ENCODE data around the gene ZC3H12C. TPM values are rescaled to one million over a fixed set of nuclear protein-coding genes. Genes with fewer than 3 reads are reported as not detected.

ZC3H12C gene
- total RNA-seq, 1 experiment from 2014 or later: not detected

GRCh38 chr11:110153474-110153873, 60.3 kb downstream of the ZC3H12C start:
- H3K4me3 ChIP-seq (ENCODE audit: low read length): no peak overlapping the region
- H3K4me2 ChIP-seq (ENCODE audit: low read depth, low read length, poor library complexity, severe bottlenecking): no peak overlapping the region
- no peaks in the 10 kb centered on the region for H4K20me1 ChIP-seq (ENCODE audit: insufficient read depth, low read depth, low read length)
- no peak overlapping the region for H2AFZ ChIP-seq (ENCODE audit: low read length)
- H3K4me1 ChIP-seq (ENCODE audit: low read length): no peaks in the 10 kb centered on the region
- no peak overlapping the region for H3K27ac ChIP-seq (ENCODE audit: low read length)
- DNase-seq: no peak
- H3K9ac ChIP-seq (ENCODE audit: low read length): no peak overlapping the region
- H3K9me3 ChIP-seq (ENCODE audit: low read length): no peaks in the 10 kb centered on the region
- H3K36me3 ChIP-seq (ENCODE audit: insufficient read depth, low read length): no peaks in the 10 kb centered on the region
- no peaks in the 10 kb centered on the region for H3K79me2 ChIP-seq (ENCODE audit: low read length)
- H3K9me2 ChIP-seq (replicated peaks; ENCODE audit: insufficient read depth, low read length): no peaks in the 10 kb centered on the region
- no peaks in the 10 kb centered on the region for H3K27me3 ChIP-seq (ENCODE audit: low read length)

- Histone ChIP-seq H3K4me1 (ENCODE audit: low read length) (no peaks in the 10 kb centered on the region), H4K20me1 (ENCODE audit: insufficient read depth, low read depth, low read length) (no peaks in the 10 kb centered on the region), H3K9me2 (replicated peaks; ENCODE audit: insufficient read depth, low read length) (no peaks in the 10 kb centered on the region), H3K27me3 (ENCODE audit: low read length) (no peaks in the 10 kb centered on the region), H3K9ac (ENCODE audit: low read length) (no peak overlapping the region), H3K4me3 (ENCODE audit: low read length) (no peak overlapping the region), H3K79me2 (ENCODE audit: low read length) (no peaks in the 10 kb centered on the region), H2AFZ (ENCODE audit: low read length) (no peak overlapping the region), H3K36me3 (ENCODE audit: insufficient read depth, low read length) (no peaks in the 10 kb centered on the region), H3K4me2 (ENCODE audit: low read depth, low read length, poor library complexity, severe bottlenecking) (no peak overlapping the region), H3K27ac (ENCODE audit: low read length) (no peak overlapping the region), H3K9me3 (ENCODE audit: low read length) (no peaks in the 10 kb centered on the region)
- no peak for DNase-seq
Observed at GRCh38 chr11:110156503-110156902, 63.3 kb downstream of the ZC3H12C start.

GRCh38 chr11:110158317-110159200, 65.4 kb downstream of the ZC3H12C start:
- H3K4me2 ChIP-seq (ENCODE audit: low read depth, low read length, poor library complexity, severe bottlenecking): no peak overlapping the region

GRCh38 chr11:110159476-110159875, 66.3 kb downstream of the ZC3H12C start:
- Histone ChIP-seq H3K79me2 (ENCODE audit: low read length) (no peaks in the 10 kb centered on the region), H3K4me3 (ENCODE audit: low read length) (no peak overlapping the region), H3K9me3 (ENCODE audit: low read length) (no peaks in the 10 kb centered on the region), H3K9me2 (replicated peaks; ENCODE audit: insufficient read depth, low read length) (no peaks in the 10 kb centered on the region), H4K20me1 (ENCODE audit: insufficient read depth, low read depth, low read length) (no peaks in the 10 kb centered on the region), H3K4me1 (ENCODE audit: low read length) (no peaks in the 10 kb centered on the region), H2AFZ (ENCODE audit: low read length) (no peak overlapping the region), H3K36me3 (ENCODE audit: insufficient read depth, low read length) (no peaks in the 10 kb centered on the region), H3K27me3 (ENCODE audit: low read length) (no peaks in the 10 kb centered on the region), H3K9ac (ENCODE audit: low read length) (no peak overlapping the region), H3K4me2 (ENCODE audit: low read depth, low read length, poor library complexity, severe bottlenecking) (no peak overlapping the region), H3K27ac (ENCODE audit: low read length) (no peak overlapping the region)
- no peak for DNase-seq

More at GRCh38 chr11:110158317-110159200, 65.4 kb downstream of the ZC3H12C start:
- Histone ChIP-seq H3K27me3 (ENCODE audit: low read length) (no peaks in the 10 kb centered on the region), H3K9me2 (replicated peaks; ENCODE audit: insufficient read depth, low read length) (no peaks in the 10 kb centered on the region), H3K4me1 (ENCODE audit: low read length) (no peaks in the 10 kb centered on the region), H3K27ac (ENCODE audit: low read length) (no peak overlapping the region), H3K4me3 (ENCODE audit: low read length) (no peak overlapping the region), H3K9me3 (ENCODE audit: low read length) (no peaks in the 10 kb centered on the region), H3K9ac (ENCODE audit: low read length) (no peak overlapping the region), H2AFZ (ENCODE audit: low read length) (no peak overlapping the region), H3K36me3 (ENCODE audit: insufficient read depth, low read length) (no peaks in the 10 kb centered on the region), H4K20me1 (ENCODE audit: insufficient read depth, low read depth, low read length) (no peaks in the 10 kb centered on the region), H3K79me2 (ENCODE audit: low read length) (no peaks in the 10 kb centered on the region)
- no peak for DNase-seq

DNA sequence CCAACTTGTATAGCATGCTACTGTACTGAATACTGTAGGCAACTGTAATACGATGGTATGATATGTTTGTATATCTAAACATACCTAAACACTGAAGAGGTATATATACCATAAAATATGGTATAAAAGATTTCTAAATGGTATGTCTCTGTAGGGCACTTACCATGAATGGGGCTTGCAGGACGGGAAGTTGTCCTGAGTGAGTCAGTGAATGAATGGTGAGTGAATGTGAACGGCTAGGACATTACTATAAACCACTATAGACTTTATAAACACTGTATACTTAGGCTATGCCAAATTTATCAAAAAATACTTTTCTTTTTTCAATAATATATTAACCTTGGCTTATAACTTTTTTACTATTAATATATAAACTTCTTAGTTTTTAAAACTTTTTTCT, 66.8 kb downstream of the ZC3H12C start:
- H3K79me2 ChIP-seq (ENCODE audit: low read length): no peaks in the 10 kb centered on the region
- no peaks in the 10 kb centered on the region for H3K36me3 ChIP-seq (ENCODE audit: insufficient read depth, low read length)
- no peaks in the 10 kb centered on the region for H3K27me3 ChIP-seq (ENCODE audit: low read length)
- H3K9ac ChIP-seq (ENCODE audit: low read length): no peak overlapping the region
- DNase-seq: no peak
- no peak overlapping the region for H3K4me2 ChIP-seq (ENCODE audit: low read depth, low read length, poor library complexity, severe bottlenecking)
- no peaks in the 10 kb centered on the region for H3K4me1 ChIP-seq (ENCODE audit: low read length)
- no peak overlapping the region for H3K4me3 ChIP-seq (ENCODE audit: low read length)
- H2AFZ ChIP-seq (ENCODE audit: low read length): no peak overlapping the region
- no peaks in the 10 kb centered on the region for H4K20me1 ChIP-seq (ENCODE audit: insufficient read depth, low read depth, low read length)
- H3K9me3 ChIP-seq (ENCODE audit: low read length): no peaks in the 10 kb centered on the region
- H3K9me2 ChIP-seq (replicated peaks; ENCODE audit: insufficient read depth, low read length): no peaks in the 10 kb centered on the region
- no peak overlapping the region for H3K27ac ChIP-seq (ENCODE audit: low read length)

DNA sequence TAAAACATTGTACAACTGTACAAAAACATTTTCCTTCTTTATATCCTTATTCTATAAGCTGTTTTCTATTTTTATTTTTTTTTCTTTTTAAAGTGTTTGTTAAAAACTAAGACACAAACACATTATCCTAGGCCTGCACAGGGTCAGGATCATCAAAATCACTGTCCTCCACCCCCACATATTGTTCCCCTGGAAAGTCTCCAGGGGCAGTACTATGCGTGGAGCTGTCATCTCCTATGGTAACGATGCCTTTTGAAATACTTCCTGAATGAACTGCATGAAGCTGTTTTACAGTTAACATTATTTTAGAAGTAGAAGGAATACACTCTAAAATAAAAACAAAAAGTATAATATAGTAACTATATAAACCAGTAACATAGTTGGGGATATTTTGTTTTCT, 67.2 kb downstream of the ZC3H12C start:
- H3K27ac ChIP-seq (ENCODE audit: low read length): no peak overlapping the region
- H3K4me3 ChIP-seq (ENCODE audit: low read length): no peak overlapping the region
- no peak for DNase-seq
- no peak overlapping the region for H3K4me2 ChIP-seq (ENCODE audit: low read depth, low read length, poor library complexity, severe bottlenecking)
- H3K4me1 ChIP-seq (ENCODE audit: low read length): no peaks in the 10 kb centered on the region
- no peaks in the 10 kb centered on the region for H3K9me3 ChIP-seq (ENCODE audit: low read length)
- no peak overlapping the region for H2AFZ ChIP-seq (ENCODE audit: low read length)
- H3K9me2 ChIP-seq (replicated peaks; ENCODE audit: insufficient read depth, low read length): no peaks in the 10 kb centered on the region
- H3K36me3 ChIP-seq (ENCODE audit: insufficient read depth, low read length): no peaks in the 10 kb centered on the region
- no peak overlapping the region for H3K9ac ChIP-seq (ENCODE audit: low read length)
- no peaks in the 10 kb centered on the region for H3K79me2 ChIP-seq (ENCODE audit: low read length)
- H3K27me3 ChIP-seq (ENCODE audit: low read length): no peaks in the 10 kb centered on the region
- H4K20me1 ChIP-seq (ENCODE audit: insufficient read depth, low read depth, low read length): no peaks in the 10 kb centered on the region

- no peaks in the 10 kb centered on the region for H3K9me2 ChIP-seq (replicated peaks; ENCODE audit: insufficient read depth, low read length)
- no peaks in the 10 kb centered on the region for H3K4me1 ChIP-seq (ENCODE audit: low read length)
- no peaks in the 10 kb centered on the region for H3K36me3 ChIP-seq (ENCODE audit: insufficient read depth, low read length)
- H3K79me2 ChIP-seq (ENCODE audit: low read length): no peaks in the 10 kb centered on the region
- no peaks in the 10 kb centered on the region for H4K20me1 ChIP-seq (ENCODE audit: insufficient read depth, low read depth, low read length)
- no peak overlapping the region for H3K27ac ChIP-seq (ENCODE audit: low read length)
- no peak overlapping the region for H3K9ac ChIP-seq (ENCODE audit: low read length)
- H3K9me3 ChIP-seq (ENCODE audit: low read length): no peaks in the 10 kb centered on the region
- no peak overlapping the region for H3K4me3 ChIP-seq (ENCODE audit: low read length)
- DNase-seq: no peak
- H3K27me3 ChIP-seq (ENCODE audit: low read length): no peaks in the 10 kb centered on the region
- H3K4me2 ChIP-seq (ENCODE audit: low read depth, low read length, poor library complexity, severe bottlenecking): no peak overlapping the region
- no peak overlapping the region for H2AFZ ChIP-seq (ENCODE audit: low read length)
Observed at GRCh38 chr11:110161061-110161460, 67.9 kb downstream of the ZC3H12C start.

GRCh38 chr11:110162216-110162615, 69.0 kb downstream of the ZC3H12C start:
- H3K4me1 ChIP-seq (ENCODE audit: low read length): no peaks in the 10 kb centered on the region
- H3K36me3 ChIP-seq (ENCODE audit: insufficient read depth, low read length): no peaks in the 10 kb centered on the region
- no peaks in the 10 kb centered on the region for H3K9me2 ChIP-seq (replicated peaks; ENCODE audit: insufficient read depth, low read length)
- no peak overlapping the region for H3K4me2 ChIP-seq (ENCODE audit: low read depth, low read length, poor library complexity, severe bottlenecking)
- no peaks in the 10 kb centered on the region for H3K79me2 ChIP-seq (ENCODE audit: low read length)
- H3K9me3 ChIP-seq (ENCODE audit: low read length): no peaks in the 10 kb centered on the region
- H3K9ac ChIP-seq (ENCODE audit: low read length): no peak overlapping the region
- H3K4me3 ChIP-seq (ENCODE audit: low read length): no peak overlapping the region
- H3K27me3 ChIP-seq (ENCODE audit: low read length): no peaks in the 10 kb centered on the region
- no peak overlapping the region for H2AFZ ChIP-seq (ENCODE audit: low read length)
- DNase-seq: no peak
- H3K27ac ChIP-seq (ENCODE audit: low read length): no peak overlapping the region
- H4K20me1 ChIP-seq (ENCODE audit: insufficient read depth, low read depth, low read length): no peaks in the 10 kb centered on the region

Data from Karpas-422 (cell line).